Kidney (tissue), 14 donors: ENCODE data around the gene CCDC102B. TPM values are rescaled to one million over a fixed set of nuclear protein-coding genes. Genes with fewer than 3 reads are reported as not detected.

Experiments
- DNase-seq, 5 donors: peaks; one replicate each; pipeline ENCODE4 v3.0.0-alpha.2; 2013 to 2020
- FAIRE-seq: peaks from 2 replicates; lab custom pipeline; 2012; peaks lifted over from hg19 to GRCh38; lab: Jason Lieb, UNC
- H3K27ac ChIP-seq, 2 donors: one replicate each; pipeline ENCODE4 v1.7.0; 2013; ENCODE audit warnings: low read depth in 2 of 2, low read length in 2 of 2, inconsistent platforms in 1 of 2
- H3K27me3 ChIP-seq: one replicate; pipeline ENCODE4 v1.7.1; 2013; ENCODE audit warnings: low read length, inconsistent platforms; ENCODE audit not compliant: control insufficient read depth, insufficient read depth
- H3K36me3 ChIP-seq, 3 donors: one replicate each; pipeline versions ENCODE4 v1.7.0 to v1.7.1; 2013; ENCODE audit warnings: low read length in 3 of 3, control low read depth in 1 of 3, inconsistent platforms in 1 of 3; ENCODE audit not compliant: insufficient read depth in 3 of 3, control insufficient read depth in 2 of 3
- H3K4me1 ChIP-seq, 3 donors: one replicate each; pipeline versions ENCODE4 v1.7.0 to v1.7.1; 2013; ENCODE audit warnings: low read length in 3 of 3, inconsistent platforms in 1 of 3, low read depth in 1 of 3; ENCODE audit not compliant: control insufficient read depth in 2 of 3, insufficient read depth in 2 of 3
- H3K4me3 ChIP-seq, 3 donors: one replicate each; pipeline versions ENCODE4 v1.7.0 to v1.8.1; 2013; ENCODE audit warnings: low read length in 3 of 3, control low read depth in 1 of 3, inconsistent platforms in 1 of 3
- H3K9ac ChIP-seq, 3 donors: one replicate each; pipeline versions ENCODE4 v1.7.0 to v1.7.1; 2013; ENCODE audit warnings: low read length in 3 of 3, control low read depth in 1 of 3, inconsistent platforms in 1 of 3
- H3K9me3 ChIP-seq, 3 donors: one replicate each; pipeline versions ENCODE4 v1.7.0 to v1.7.1; 2013; ENCODE audit warnings: low read length in 3 of 3, control low read depth in 1 of 3, inconsistent platforms in 1 of 3; ENCODE audit not compliant: control insufficient read depth in 2 of 3, insufficient read depth in 1 of 3
- intact Hi-C: fragments of 100-400 bp; cut with DNase I; formaldehyde crosslinking; loops from one replicate; pipeline ENCODE4 v1.11.1; 2022
- polyA plus RNA-seq: library from polyadenylated mRNA; stranded (reverse); fragments of 350-450 nt; fragmentation: Illumina TruSeq; extraction: RNeasy Lipid Tissue Mini Kit (QIAGEN cat#74804); gene quantifications from one replicate; pipeline ENCODE4 v1.2.3, GENCODE V29; 2014; ENCODE audit warnings: low read depth, low replicate concordance; ENCODE audit not compliant: insufficient read depth
- total RNA-seq: library from RNA; stranded (reverse); fragmentation: NEBNext Ultra II Directional; extraction: Animal tissue kit (Norgen Biotek cat#: 25700); gene quantifications from one replicate; pipeline ENCODE4 v1.2.1, GENCODE V29; 2021
- TF ChIP-seq, protein P1 (sequence below): IDR thresholded peaks from 3 replicates; pipeline ENCODE4 v1.5.1; 2012; ENCODE audit warnings: mild to moderate bottlenecking, moderate library complexity, borderline replicate concordance; ENCODE audit not compliant: insufficient read depth; ENCODE audit errors: extremely low read depth
- donor health status: control.
- donor health status: control.
- donor health status: control.
- donor health status: control.
- donor health status: control.
- donor health status: DM: yes; HTN: yes; CAD: no.
- donor health status: Normal renal cell carcinoma (clear cell type).

CCDC102B gene
- total and polyA plus RNA-seq, 2 donors from 2014 or later = 3.6 to 6.8 TPM

DNA sequence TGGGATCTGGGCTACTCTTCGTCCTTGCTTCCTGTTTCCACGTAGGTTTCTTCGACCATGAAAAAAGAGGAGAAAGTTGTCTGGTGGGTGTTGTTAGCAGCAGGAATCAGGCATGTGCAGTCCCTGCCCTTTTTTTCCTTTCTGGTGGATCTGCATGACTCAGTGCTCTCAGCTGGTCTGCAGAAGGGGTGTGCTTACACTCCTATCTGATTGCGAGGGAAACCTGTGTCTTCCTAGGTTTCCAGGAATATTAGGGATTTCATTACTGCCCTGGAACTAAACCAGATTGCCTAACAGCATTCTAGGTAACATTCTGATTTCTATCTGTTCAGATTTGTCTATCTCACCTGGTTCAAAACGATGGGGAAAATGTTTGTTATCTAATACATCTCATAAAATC is 174.3 kb downstream of the CCDC102B start:
- intact Hi-C loops = no loop called here

DNA sequence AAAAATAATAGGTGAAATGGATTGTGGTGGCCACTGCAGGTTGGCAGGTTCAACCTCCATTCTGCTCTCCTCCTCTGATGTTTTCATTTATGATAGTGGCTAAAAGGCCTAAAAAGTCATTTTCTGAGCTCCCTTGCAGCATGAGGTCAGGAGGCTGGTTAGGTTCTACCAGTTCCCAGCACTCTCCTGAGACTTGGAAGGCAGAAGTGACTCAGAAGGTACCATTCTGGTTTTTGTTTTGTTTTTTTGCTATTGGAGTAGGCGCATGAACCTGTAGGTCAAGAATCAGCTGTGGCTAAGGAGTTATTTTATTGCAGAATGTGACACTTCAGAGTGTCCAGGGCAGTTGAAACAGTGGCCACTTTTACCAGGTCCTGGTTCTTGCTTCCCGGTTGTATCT is 181.9 kb downstream of the CCDC102B start:
- FAIRE-seq (no peak), DNase-seq (no peak)
- Histone ChIP-seq H3K4me3 (no peak overlapping the region), H3K27ac (no peak overlapping the region), H3K4me1 (no peaks in the 10 kb centered on the region), H3K36me3 (no peaks in the 10 kb centered on the region), H3K27me3 (no peaks in the 10 kb centered on the region), H3K9me3 (no peaks in the 10 kb centered on the region), H3K9ac (no peak overlapping the region)
- intact Hi-C loops = no loop called here
- TF ChIP-seq, protein P1, sequence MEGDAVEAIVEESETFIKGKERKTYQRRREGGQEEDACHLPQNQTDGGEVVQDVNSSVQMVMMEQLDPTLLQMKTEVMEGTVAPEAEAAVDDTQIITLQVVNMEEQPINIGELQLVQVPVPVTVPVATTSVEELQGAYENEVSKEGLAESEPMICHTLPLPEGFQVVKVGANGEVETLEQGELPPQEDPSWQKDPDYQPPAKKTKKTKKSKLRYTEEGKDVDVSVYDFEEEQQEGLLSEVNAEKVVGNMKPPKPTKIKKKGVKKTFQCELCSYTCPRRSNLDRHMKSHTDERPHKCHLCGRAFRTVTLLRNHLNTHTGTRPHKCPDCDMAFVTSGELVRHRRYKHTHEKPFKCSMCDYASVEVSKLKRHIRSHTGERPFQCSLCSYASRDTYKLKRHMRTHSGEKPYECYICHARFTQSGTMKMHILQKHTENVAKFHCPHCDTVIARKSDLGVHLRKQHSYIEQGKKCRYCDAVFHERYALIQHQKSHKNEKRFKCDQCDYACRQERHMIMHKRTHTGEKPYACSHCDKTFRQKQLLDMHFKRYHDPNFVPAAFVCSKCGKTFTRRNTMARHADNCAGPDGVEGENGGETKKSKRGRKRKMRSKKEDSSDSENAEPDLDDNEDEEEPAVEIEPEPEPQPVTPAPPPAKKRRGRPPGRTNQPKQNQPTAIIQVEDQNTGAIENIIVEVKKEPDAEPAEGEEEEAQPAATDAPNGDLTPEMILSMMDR = no peak

More for the DNA sequence above, 174.3 kb downstream of the CCDC102B start:
- H3K27me3 ChIP-seq = no peaks in the 10 kb centered on the region
- no peak overlapping the region for H3K9ac ChIP-seq
- FAIRE-seq (no peak), DNase-seq (no peak)
- no peaks in the 10 kb centered on the region for H3K36me3 ChIP-seq
- TF ChIP-seq, protein P1 = no peak
- H3K4me3 ChIP-seq = no peak overlapping the region
- H3K27ac ChIP-seq = no peak overlapping the region
- no peaks in the 10 kb centered on the region for H3K9me3 ChIP-seq
- no peaks in the 10 kb centered on the region for H3K4me1 ChIP-seq

DNA sequence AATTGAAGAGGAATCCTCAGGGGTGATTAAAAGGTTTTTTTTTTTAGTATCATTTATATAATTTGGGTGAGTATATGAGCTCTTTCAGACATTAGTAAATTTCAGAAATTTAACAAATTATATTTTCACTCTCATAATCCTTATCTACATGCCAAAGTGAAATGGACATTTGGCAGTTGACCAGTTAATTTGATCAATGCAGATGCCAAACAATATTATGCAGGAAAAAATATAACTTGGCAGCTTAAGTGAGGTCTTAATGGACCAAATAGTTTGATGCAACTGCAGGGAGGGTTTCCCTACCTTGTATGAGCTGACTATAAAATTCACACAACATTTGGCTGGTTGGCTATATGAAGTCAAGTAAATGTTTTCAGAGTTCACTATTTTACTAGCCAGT is 185.2 kb downstream of the CCDC102B start:
- no peak overlapping the region for H3K4me3 ChIP-seq
- TF ChIP-seq, protein P1 = no peak
- peaks cover 0 to 4% (median 0%) of the 10 kb centered on the region in 3 donors for H3K9me3 ChIP-seq
- DNase-seq = no peak
- no peak overlapping the region for H3K9ac ChIP-seq
- H3K27ac ChIP-seq = no peak overlapping the region
- no peaks in the 10 kb centered on the region for H3K27me3 ChIP-seq
- no peaks in the 10 kb centered on the region for H3K4me1 ChIP-seq
- intact Hi-C loops = no loop called here
- FAIRE-seq = no peak
- no peaks in the 10 kb centered on the region for H3K36me3 ChIP-seq

DNA sequence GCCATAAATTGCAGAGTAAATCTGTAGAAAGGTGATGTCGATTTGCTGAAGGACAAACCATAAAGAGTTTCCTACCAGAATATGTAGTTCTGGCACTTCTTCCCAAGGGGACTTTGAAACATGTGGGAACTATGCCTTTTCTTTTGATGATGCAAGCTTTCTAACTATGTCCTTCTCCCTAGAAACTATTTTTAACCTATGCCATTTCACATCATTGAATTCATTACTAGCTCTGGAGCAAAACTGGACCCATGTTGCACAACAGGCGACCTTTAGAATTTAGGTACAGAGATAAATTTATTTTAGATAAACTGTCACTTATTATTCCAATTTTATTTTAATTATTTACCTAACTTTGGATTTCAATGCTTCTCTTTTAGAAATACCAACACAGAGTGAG is 186.5 kb downstream of the CCDC102B start:
- intact Hi-C loops = no loop called here
- TF ChIP-seq, protein P1 = no peak
- DNase-seq (no peak), FAIRE-seq (peak; percentile 19)
- Histone ChIP-seq H3K9me3 (peaks cover 0 to 4% (median 0%) of the 10 kb centered on the region in 3 donors), H3K27ac (no peak overlapping the region), H3K9ac (no peak overlapping the region), H3K27me3 (no peaks in the 10 kb centered on the region), H3K4me3 (no peak overlapping the region), H3K36me3 (no peaks in the 10 kb centered on the region), H3K4me1 (no peaks in the 10 kb centered on the region)
